Stimulated activated naive CD8-positive, alpha-beta T cell treated with anti-CD3 and anti-CD28 coated beads, Interleukin-15, Interleukin-2, amounts not matched to agents 100 ng/mL and 50 ng/mL, for 24 hours (primary cell): ENCODE results near the gene POU3F3.

ENCODE experiments used
- H3K27ac Mint-ChIP-seq: one replicate; pipeline ENCODE4 v1.8.0; 2021; ENCODE audit warnings: mild to moderate bottlenecking, mixed read lengths
- H3K27me3 Mint-ChIP-seq: one replicate; pipeline ENCODE4 v1.8.0; 2021; ENCODE audit warnings: mixed read lengths
- H3K36me3 Mint-ChIP-seq: one replicate; pipeline ENCODE4 v1.8.0; 2021; ENCODE audit warnings: low read depth, mixed read lengths
- H3K4me1 Mint-ChIP-seq: one replicate; pipeline ENCODE4 v1.8.0; 2021; ENCODE audit warnings: low read depth, mixed read lengths
- H3K4me3 Mint-ChIP-seq: one replicate; pipeline ENCODE4 v1.8.0; 2021; ENCODE audit warnings: mild to moderate bottlenecking, mixed read lengths
- H3K9me3 Mint-ChIP-seq: one replicate; pipeline ENCODE4 v1.8.0; 2021; ENCODE audit warnings: mixed read lengths

POU3F3 gene

DNA sequence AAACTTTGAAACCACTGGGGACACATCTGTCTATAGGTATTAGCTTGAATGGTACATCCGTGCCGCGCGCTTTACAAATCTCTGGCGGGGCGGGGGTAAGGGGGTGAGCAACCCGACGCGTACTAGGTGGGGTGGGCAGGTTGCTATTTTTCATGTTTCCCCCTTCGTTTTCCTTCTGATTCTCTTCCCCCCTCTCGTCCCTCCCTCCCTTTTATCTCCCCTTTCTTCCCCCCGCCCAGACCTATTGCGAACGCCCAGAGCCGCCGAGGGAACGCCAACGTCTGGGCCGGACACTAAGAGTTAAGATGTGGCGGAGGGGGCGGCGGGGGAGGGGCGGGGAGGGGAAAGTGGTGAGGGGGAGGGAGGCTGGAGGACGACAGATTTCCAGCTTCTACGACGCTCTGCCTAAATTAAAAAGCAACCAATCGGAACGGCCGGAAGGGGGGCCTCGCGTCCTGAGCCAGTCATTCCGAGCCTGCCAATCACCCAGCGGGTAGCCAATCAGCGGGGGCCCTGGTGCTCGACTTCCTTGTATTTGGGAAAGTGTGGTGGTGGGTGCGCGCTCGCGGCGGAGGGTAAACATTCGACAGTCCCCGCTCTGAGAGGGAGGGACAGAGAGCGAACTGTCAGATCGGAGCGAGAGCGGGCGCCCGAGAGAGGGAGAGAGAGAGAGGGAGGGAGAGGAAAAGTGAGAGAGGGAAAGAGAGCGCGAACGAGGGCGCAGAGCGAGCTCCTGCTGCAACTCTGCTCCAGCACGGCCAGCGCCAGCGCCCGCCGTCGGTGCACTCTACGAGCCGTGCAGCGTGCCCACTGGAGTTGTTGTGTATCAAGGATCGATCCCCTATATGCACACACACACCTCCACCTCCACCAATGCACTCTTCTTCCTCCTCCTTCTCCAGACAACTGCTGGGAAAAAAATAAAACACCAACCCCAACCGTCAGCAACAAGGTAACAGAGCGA, at the start of gene POU3F3:
POU3F3 (plus strand) TSS at position 582 of the 964 bp plus-strand sequence. CDS start 1,396 bp downstream, outside the sequence.
- Mint-ChIP-seq H3K4me1 (peaks cover 40% of the 10 kb centered on the region), H3K36me3 (peaks cover 9% of the 10 kb centered on the region), H3K27ac (peak within 1 kb of the TSS; percentile 82), H3K4me3 (peak within 1 kb of the TSS; percentile 81), H3K9me3 (peaks cover 6% of the 10 kb centered on the region), H3K27me3 (peaks cover 79% of the 10 kb centered on the region)

DNA sequence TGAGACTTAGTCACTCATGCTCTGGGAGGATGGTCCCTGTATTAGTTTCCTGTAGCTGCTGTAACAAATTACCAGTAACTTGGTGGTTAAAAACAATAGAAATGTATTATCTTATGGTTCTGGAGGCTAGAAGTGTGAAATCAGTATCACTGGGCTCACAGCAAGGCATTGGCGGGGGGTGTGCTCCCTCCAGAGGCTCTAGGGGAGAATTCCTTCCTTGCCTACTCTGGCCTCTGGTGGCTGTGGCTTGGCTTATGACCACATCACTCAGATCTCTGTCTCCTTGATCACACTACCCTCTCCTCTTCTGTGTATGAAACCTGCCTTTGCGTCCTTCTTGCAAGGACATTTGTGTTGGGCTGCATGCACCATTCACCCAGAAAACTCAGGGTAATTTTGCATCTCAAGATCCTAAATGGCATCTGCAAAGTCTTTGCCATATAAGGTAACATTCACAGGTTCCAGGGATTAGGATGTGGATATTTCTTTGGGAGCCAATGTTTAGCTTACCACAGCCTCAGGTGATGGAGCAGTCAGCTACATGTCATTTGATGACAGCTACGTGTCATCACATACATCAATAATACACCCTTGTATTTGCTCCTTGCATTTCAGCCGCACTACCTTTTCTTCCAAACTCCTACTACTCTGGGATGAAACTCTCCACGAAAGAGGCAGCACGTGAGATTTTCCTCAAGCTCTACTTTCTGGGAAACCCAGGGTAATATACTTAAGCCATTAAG, 49.6 kb upstream of the POU3F3 start:
- H3K4me1 Mint-ChIP-seq, result no peaks in the 10 kb centered on the region
- no peaks in the 10 kb centered on the region for H3K36me3 Mint-ChIP-seq
- H3K27ac Mint-ChIP-seq, result no peak overlapping the region
- peaks cover 3% of the 10 kb centered on the region for H3K27me3 Mint-ChIP-seq
- H3K9me3 Mint-ChIP-seq, result peaks cover 9% of the 10 kb centered on the region
- no peak overlapping the region for H3K4me3 Mint-ChIP-seq

DNA sequence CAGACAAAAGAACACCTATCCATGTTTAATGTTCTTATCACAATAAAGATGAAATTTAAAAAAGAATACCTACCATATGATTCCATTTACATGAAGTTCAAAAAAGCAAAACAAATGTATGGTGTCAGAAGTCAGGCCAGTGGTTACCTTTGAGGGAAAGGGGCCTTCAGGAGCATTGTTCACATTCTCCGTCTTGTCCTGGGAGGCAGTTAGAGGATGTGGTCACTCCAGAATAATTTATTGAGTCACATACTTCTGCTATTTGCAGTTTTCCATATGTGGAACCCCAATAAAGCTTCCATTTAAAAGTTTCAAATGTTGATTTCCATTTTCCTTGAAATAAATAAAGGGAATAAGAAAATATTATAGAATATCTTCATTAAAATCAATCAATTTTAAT, 41.6 kb upstream of the POU3F3 start:
- Mint-ChIP-seq H3K36me3 (no peaks in the 10 kb centered on the region), H3K27me3 (no peaks in the 10 kb centered on the region), H3K4me3 (no peak overlapping the region), H3K4me1 (no peaks in the 10 kb centered on the region), H3K27ac (no peak overlapping the region), H3K9me3 (no peaks in the 10 kb centered on the region)

DNA sequence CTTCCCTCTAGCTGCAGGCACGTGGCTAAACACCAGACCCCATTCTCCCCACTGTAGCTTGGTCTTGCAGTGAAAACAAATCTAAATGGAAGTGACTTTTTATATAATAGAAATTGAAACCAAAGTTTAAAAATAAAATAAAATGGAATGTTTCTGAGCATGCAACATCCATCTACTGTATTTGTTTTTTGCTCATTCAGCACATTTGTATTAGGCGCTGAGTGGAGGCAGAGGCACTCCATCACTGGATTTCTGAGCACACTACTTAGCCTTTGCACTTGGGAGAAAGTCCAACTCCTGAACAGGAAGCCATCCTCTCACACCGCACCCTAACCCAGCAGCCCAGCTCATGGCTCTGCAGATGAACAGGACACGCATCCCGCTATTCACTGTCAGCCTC, 37.8 kb upstream of the POU3F3 start:
- Mint-ChIP-seq H3K4me1 (no peaks in the 10 kb centered on the region), H3K4me3 (no peak overlapping the region), H3K27me3 (peaks cover 5% of the 10 kb centered on the region), H3K9me3 (no peaks in the 10 kb centered on the region), H3K36me3 (no peaks in the 10 kb centered on the region), H3K27ac (no peak overlapping the region)

DNA sequence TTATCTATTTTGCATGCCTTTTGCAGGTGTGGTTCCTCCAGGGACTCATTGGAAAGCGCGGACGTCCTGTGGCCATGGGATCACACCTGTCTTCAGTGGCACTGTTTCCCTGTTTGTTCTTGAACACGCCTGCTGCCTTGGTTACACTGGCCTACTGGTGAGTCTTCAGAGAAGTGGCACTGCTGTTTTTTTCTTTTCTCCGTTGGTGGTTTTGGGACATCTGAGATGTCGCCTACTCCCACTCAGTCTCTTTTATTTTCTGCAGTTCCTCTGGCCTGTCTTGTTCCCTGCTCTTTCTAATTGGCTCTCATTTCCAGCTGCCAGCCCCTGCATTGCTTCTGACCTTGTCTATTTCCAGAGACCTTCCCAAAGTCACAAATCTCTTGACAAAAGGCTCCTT, 35.7 kb upstream of the POU3F3 start:
- no peaks in the 10 kb centered on the region for H3K9me3 Mint-ChIP-seq
- no peaks in the 10 kb centered on the region for H3K4me1 Mint-ChIP-seq
- no peak overlapping the region for H3K27ac Mint-ChIP-seq
- no peak overlapping the region for H3K4me3 Mint-ChIP-seq
- H3K36me3 Mint-ChIP-seq, result no peaks in the 10 kb centered on the region
- peaks cover 5% of the 10 kb centered on the region for H3K27me3 Mint-ChIP-seq

DNA sequence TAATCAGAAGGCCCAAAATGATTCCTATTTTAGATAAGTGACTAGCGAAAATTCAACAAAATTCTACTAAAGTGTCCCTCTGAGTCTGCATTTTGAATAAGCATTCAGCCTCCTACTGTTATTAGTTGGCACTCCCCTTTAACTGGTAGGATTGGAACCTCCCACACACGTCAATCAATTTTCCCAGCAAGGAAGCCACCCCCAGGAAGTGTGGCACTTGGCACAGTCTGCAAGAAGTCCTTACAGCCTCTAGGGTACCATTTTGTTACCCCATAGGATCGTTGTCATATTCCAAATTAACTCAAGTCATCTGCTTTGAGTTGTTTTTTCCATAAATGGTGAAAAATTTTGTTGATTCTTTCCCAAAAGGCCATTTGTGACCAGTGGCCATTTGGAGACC, 33.8 kb upstream of the POU3F3 start:
- peaks cover 9% of the 10 kb centered on the region for H3K9me3 Mint-ChIP-seq
- peaks cover 3% of the 10 kb centered on the region for H3K36me3 Mint-ChIP-seq
- peaks cover 5% of the 10 kb centered on the region for H3K27me3 Mint-ChIP-seq
- no peak overlapping the region for H3K4me3 Mint-ChIP-seq
- no peak overlapping the region for H3K27ac Mint-ChIP-seq
- H3K4me1 Mint-ChIP-seq, result peaks cover 3% of the 10 kb centered on the region

DNA sequence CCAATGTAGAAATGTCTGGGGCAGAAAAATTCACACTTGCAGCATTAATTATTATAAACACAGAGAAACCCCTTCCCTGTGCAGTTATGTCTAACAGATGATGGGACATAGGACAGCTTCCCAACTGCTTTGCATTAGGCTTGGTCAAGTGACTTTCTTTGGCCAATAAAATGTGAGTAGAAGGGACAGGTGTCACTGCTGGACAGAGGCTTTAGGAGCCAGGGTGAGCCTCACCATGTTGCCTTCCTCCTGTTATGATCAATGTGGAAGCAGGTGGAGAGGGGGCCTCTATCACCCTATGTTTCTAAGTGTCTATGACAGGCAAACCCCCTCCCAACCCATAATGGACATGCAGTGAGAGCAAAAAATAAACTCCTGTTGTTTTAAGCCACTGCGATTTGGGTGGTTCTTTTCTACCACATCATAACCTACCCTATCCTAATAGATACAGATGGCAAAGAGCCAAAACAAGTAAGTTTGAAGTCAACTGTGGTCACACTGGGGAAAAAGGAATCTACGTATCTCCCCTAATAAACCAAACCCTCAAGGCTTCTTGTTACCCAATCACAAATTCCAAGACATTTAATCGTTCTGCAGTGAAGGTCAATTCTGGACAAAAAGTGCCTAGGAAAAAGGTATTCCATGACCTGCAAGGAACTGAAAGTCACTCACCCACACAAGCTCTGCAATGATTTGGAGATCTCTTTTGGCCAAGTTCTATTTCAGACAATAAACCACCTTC, 28.6 kb upstream of the POU3F3 start:
- peaks cover 15% of the 10 kb centered on the region for H3K27me3 Mint-ChIP-seq
- peaks cover 3% of the 10 kb centered on the region for H3K36me3 Mint-ChIP-seq
- H3K4me3 Mint-ChIP-seq, result no peak overlapping the region
- H3K9me3 Mint-ChIP-seq, result peaks cover 9% of the 10 kb centered on the region
- H3K27ac Mint-ChIP-seq, result no peak overlapping the region
- peaks cover 3% of the 10 kb centered on the region for H3K4me1 Mint-ChIP-seq

DNA sequence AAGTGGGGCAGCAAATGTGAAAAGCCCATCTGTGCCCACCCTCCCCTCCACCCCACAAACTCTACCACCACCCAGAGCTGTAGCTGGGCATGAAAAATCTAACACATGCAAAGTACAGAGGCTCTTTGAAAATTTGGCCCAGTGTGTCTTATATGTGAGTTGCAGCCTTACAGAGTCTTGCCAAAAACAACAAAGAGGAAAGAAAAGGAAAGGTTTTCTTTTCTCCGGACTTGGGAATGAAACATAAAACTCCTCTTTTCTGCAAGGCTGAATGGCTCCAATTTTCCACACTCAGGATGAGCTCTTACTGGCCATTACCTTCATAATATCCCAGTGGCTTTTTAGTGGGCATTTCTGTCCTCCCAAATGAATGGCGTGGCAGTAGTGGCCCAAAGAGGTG, 27.9 kb upstream of the POU3F3 start:
- H3K27me3 Mint-ChIP-seq, result peaks cover 15% of the 10 kb centered on the region

DNA sequence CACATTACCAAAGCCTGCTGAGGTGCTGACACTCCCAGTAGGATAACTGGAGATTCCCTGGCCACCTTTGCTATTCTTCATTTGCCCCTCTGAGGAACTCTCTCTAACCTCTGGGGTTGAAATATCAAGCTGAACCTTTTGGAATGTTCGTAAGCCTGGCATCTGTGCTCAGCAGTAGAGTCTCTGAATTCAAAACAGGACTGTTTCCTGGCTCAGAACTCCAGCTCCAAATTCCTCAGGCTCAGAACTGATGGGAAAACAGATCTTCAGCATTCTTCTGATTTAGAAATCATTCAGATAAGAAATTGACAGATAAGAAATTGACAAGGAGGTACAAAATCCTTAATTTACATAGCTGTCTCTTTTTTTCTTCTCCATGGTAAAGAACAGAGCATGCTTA, 22.2 kb upstream of the POU3F3 start:
- Mint-ChIP-seq H3K27me3 (peaks cover 17% of the 10 kb centered on the region), H3K4me1 (no peaks in the 10 kb centered on the region), H3K4me3 (no peak overlapping the region), H3K36me3 (no peaks in the 10 kb centered on the region), H3K27ac (no peak overlapping the region), H3K9me3 (no peaks in the 10 kb centered on the region)

More for the DNA sequence above, 27.9 kb upstream of the POU3F3 start:
- no peak overlapping the region for H3K4me3 Mint-ChIP-seq
- H3K27ac Mint-ChIP-seq, result no peak overlapping the region
- H3K36me3 Mint-ChIP-seq, result peaks cover 3% of the 10 kb centered on the region
- peaks cover 9% of the 10 kb centered on the region for H3K9me3 Mint-ChIP-seq
- peaks cover 3% of the 10 kb centered on the region for H3K4me1 Mint-ChIP-seq

DNA sequence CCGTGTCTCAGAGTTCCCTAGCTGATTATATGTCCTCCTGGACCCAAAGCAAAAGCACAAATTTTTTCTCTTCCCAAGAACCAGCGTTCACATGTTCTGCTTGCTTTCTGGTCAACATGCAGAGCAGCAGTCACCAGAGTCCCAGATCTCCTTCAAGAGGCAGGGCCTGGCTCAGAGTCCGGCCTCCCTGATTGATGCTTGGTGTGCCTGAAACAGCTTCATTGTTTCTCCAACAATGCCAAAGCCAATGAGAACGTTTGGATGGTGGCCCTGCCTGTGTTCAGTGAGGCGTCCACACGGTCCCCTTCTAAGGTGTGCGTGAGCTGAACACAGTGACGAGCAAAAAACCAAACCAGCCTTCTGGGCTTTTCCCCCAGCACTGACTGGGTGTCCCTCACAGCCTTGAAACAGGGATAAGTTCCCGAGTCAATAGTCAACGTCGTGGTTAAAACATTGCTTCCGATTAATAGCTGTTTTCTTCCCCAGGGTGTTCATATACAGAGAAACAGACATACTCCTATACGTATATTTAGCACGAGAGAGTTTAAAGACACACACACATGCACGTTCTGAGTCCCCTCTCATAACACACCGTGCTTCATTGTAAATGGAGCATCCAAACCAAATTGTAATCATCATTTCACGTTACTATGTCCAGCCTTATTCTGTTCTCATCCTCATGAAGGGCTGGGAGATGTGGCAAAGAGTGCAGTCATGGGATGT, 19.3 kb upstream of the POU3F3 start:
- no peaks in the 10 kb centered on the region for H3K36me3 Mint-ChIP-seq
- H3K4me3 Mint-ChIP-seq, result no peak overlapping the region
- H3K4me1 Mint-ChIP-seq, result no peaks in the 10 kb centered on the region
- H3K27ac Mint-ChIP-seq, result no peak overlapping the region
- H3K9me3 Mint-ChIP-seq, result no peaks in the 10 kb centered on the region
- peaks cover 21% of the 10 kb centered on the region for H3K27me3 Mint-ChIP-seq

DNA sequence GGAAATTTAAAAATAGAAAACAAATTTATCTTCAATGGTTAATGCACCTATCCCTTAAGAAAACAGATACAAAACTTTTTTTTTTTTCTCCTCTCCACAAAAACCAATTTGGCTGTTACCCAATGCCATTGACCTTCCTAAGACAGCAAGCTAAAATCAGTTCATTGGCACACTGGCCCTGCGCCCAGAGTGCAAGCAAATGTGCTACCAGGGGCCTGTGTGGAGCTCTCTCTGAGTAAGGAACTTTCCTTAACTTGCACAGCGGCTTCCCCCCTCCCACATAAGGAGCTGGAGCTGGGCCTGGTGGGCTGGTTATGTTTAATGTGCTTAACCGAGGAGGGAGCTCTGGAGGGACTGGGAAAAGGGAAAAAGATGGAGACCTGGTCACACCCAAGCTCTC, 17.6 kb upstream of the POU3F3 start:
- Mint-ChIP-seq H3K36me3 (no peaks in the 10 kb centered on the region), H3K4me1 (no peaks in the 10 kb centered on the region), H3K27me3 (peaks cover 28% of the 10 kb centered on the region), H3K4me3 (no peak overlapping the region), H3K27ac (no peak overlapping the region), H3K9me3 (no peaks in the 10 kb centered on the region)

DNA sequence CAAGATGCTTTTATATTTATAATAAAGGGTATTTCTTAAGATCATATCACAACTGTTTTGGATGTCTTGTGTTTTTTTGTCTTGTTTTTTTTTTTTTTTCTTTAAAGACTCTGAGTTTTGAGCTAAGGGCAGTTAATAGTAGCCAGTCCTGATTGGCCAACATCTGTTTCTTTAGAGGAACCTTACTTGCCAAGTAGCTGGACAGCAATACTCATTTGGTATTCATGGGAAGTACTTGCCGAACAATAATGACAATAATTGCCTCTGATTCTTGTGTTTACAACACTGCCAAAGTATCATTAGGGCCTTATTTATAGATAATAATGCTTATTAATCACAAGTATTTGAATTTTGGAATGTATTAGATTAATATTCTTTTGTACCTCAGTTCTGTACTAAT, 17.1 kb upstream of the POU3F3 start:
- Mint-ChIP-seq H3K9me3 (no peaks in the 10 kb centered on the region), H3K27me3 (peaks cover 34% of the 10 kb centered on the region), H3K36me3 (no peaks in the 10 kb centered on the region), H3K27ac (no peak overlapping the region), H3K4me1 (no peaks in the 10 kb centered on the region), H3K4me3 (no peak overlapping the region)

DNA sequence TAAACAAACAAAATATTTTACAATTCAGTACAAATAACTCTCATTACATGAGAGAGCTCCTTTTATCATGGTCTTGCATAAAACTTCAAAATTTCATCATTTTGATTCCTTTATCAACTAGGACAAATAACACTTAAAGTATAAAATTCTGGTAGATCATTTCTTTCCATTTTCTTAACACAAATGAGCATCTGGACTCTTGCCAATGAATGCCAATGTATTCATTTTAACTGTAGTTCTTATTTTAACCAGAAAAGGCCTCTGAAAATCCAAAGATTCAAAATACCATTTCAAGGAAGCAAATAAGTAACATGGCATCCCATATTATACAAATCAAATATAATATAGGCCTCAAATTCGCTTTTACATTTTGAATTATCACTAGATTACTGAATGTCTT, 13.8 kb upstream of the POU3F3 start:
- Mint-ChIP-seq H3K4me1 (peaks cover 9% of the 10 kb centered on the region), H3K27me3 (peaks cover 45% of the 10 kb centered on the region), H3K27ac (no peak overlapping the region), H3K9me3 (no peaks in the 10 kb centered on the region), H3K36me3 (no peaks in the 10 kb centered on the region), H3K4me3 (no peak overlapping the region)

DNA sequence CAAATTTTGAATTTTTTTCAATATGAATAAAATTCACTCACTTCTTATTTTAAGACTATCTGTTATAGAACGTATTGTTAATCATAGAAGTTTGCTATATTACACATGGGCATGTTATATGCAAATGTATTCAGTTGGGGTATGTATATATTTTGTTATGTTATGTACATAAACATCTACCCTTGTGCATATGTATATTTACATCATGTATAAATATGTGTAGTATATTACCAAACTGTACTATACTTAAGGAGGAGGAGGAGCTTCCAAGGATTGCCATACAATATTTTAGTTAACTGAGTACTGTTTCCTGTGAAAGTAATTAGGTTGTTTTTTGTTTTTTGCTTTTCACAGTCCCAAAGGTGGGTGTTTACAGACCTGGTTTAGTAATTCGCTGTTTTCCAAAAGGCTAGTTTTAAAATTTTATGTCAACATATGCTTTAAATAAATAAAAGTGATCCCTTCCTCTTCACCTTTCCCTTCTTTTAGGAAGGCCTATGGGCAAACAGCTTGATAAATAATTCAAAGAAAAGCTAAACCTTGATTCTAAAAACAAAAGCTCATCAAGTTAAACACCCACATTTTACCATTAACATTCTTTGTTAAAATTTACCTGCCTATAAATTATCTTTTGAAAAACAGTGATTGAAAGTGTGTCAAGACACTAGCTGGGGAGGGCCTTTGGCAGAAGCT, 12.9 kb upstream of the POU3F3 start:
- H3K36me3 Mint-ChIP-seq, result no peaks in the 10 kb centered on the region

More for the DNA sequence above, 12.9 kb upstream of the POU3F3 start:
- Mint-ChIP-seq H3K4me3 (no peak overlapping the region), H3K27ac (no peak overlapping the region), H3K4me1 (peaks cover 14% of the 10 kb centered on the region), H3K27me3 (peaks cover 54% of the 10 kb centered on the region), H3K9me3 (no peaks in the 10 kb centered on the region)
